C1 segment of cervical spinal cord (tissue), 14 donors: ENCODE measurements around the gene SMCHD1.
"Not testable (repeated sequence)": the region's sequence is repeated elsewhere in the genome, so short reads cannot be mapped to it uniquely, and the experiment has no call there.

Experiments used
- DNase-seq, 14 donors: peaks; one replicate each; lab custom pipeline; 2025; lab: John Stamatoyannopoulos, UW

SMCHD1 gene

GRCh38 chr18:2657788-2658458 is 2.4 kb downstream of the SMCHD1 start:
- DNase-seq = no peak

GRCh38 chr18:2660849-2661248 is 5.3 kb downstream of the SMCHD1 start:
- DNase-seq = not testable (repeated sequence)

GRCh38 chr18:2662288-2662687 is 6.8 kb downstream of the SMCHD1 start:
- not testable (repeated sequence) for DNase-seq

GRCh38 chr18:2662990-2663389 is 7.5 kb downstream of the SMCHD1 start:
- DNase-seq = no peak

- DNase-seq = no peak
Measured at GRCh38 chr18:2672410-2672809, 16.9 kb downstream of the SMCHD1 start.

- DNase-seq = no peak
Measured at GRCh38 chr18:2672872-2673271, 17.3 kb downstream of the SMCHD1 start.

GRCh38 chr18:2678933-2679332 is 23.4 kb downstream of the SMCHD1 start:
- DNase-seq = not testable (repeated sequence)

GRCh38 chr18:2680216-2680792 is 24.8 kb downstream of the SMCHD1 start:
- DNase-seq = no peak

- DNase-seq = no peak
Measured at GRCh38 chr18:2681993-2682603, 26.6 kb downstream of the SMCHD1 start.

GRCh38 chr18:2683055-2683454 is 27.5 kb downstream of the SMCHD1 start:
- DNase-seq = no peak

GRCh38 chr18:2686349-2686968 is 30.9 kb downstream of the SMCHD1 start:
- no peak for DNase-seq

- no peak for DNase-seq
Measured at GRCh38 chr18:2687390-2688001, 32.0 kb downstream of the SMCHD1 start.

- DNase-seq = no peak
Measured at GRCh38 chr18:2692508-2692907, 37.0 kb downstream of the SMCHD1 start.

GRCh38 chr18:2697184-2697583 is 41.7 kb downstream of the SMCHD1 start:
- DNase-seq = no peak

- DNase-seq = no peak
Measured at GRCh38 chr18:2699001-2699400, 43.5 kb downstream of the SMCHD1 start.

GRCh38 chr18:2704541-2704940 is 49.0 kb downstream of the SMCHD1 start:
- DNase-seq = no peak

GRCh38 chr18:2706903-2707302 is 51.4 kb downstream of the SMCHD1 start:
- no peak for DNase-seq

GRCh38 chr18:2707551-2708168 is 52.1 kb downstream of the SMCHD1 start:
- DNase-seq = no peak

- no peak for DNase-seq
Measured at GRCh38 chr18:2709316-2709715, 53.8 kb downstream of the SMCHD1 start.

GRCh38 chr18:2714140-2714539 is 58.6 kb downstream of the SMCHD1 start:
- no peak for DNase-seq

- peak in 1 of 14 donors; percentile 31 for DNase-seq
Measured at GRCh38 chr18:2715990-2716389, 60.5 kb downstream of the SMCHD1 start.
